GM18858 (cell line): ENCODE data around the gene PDE4B.

Experiments used
- ATAC-seq: cut with Tn5 transposase; IDR thresholded peaks from one replicate; pipeline ENCODE4 v1.9.1; 2021; ENCODE audit not compliant: unreplicated experiment

Gene PDE4B

DNA sequence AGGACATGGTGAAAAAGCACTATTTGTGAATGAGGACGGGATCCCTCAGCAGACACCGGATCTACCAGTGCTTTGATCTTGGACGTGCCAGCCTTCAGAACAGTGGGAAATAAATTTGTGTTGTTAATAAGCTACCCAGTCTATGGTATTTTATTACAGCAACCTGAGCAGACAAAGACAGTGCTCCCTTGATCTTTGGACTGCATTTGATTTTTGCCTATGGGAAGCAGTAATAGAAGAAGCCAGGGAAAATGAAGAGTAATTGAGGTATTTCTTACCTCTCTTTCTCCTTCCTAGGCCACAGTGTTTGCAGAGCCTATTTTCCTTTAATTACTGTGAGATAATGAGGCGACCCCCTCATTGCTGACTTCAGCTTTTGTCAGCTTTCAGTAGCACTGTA lies 87.9 kb downstream of the PDE4B start:
- no peak for ATAC-seq

DNA sequence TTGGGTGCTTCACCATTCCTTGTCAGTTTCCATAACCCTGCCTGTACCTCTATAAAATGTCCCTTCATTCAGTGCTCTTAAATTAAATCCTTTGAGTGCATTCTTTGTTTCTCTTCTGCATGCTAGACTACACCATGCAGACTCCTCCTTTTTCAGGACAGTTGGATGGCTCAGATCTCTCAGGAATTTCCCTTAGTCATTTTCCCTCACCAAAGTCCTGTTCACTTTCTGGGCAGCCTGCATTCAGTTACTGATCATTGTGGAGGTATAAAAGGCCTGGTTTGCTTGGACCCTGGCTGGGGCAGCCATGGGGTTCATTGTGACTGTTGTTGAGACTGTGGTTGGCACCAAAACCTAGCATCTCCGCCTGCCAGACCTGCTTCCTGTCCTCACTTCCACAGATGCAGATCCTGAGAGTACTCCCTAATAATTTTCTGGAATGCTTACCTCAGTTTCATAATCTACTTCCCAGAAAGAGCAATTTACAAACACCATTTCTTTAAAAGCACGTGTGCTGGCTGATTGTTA lies 88.4 kb downstream of the PDE4B start:
- no peak for ATAC-seq

DNA sequence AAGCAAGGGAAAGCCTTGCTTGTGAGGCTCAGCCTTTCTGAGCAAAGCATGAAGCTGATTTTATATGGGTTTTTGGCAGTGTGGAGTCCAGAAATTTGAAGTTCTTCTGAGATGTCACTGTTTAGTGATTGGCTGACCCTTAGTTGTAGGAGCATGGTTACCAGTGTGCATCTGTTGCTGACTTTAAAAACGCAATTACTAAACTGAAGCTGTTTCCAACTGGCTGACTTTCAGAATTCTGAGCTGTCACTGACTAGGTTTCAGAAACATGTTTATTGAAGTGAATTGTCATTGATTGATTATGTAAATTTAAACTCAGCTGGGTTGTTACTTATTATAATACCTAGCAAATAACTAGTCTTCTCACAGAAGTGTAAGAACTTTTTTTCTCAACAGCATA lies 89.4 kb downstream of the PDE4B start:
- no peak for ATAC-seq

DNA sequence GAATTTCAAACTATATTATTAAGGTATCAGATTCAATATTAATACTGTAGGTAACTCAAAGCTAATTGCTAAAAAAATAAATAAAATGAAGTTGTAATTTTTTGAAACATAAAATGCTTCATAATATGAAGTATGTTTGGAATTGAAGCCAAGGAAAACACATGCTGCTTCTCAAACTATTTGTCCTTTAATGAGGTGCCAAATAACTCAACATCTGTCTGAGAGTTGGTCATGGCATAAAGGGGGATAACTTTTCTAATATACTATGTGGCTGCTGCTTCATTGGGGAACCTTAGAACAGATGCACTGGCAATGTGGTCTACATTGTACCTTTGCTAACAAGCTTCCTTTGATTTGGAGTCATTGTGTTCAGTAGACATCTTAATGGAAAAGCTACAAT lies 96.7 kb downstream of the PDE4B start:
- ATAC-seq = no peak

DNA sequence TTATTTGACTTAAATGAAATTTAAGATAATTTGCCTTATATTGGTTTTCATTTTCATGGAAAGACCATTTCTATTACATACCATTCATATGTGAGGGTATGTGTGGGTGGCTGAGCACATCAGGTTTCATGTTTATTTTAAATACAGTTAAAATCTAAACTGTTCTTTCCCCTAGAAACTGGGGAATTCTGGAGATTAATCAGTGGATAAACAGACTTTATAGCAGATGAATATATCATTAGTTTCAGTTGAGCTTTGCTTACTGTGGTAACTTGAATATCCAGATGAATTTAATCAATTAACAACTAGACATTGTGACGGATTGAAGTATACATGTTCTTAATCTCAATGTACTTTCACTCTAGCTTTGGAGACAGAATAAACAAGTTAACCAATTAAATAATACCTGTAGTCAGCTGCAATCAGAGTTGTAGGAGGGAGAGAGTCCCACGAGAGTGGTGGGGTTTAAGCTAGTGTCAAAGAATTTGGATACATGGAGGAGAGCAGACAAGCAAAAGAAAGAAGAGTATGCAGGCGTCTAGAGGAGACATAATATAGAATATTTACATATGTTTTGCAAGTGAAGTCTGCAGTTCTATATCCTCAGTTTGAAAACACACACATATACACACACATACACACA lies 97.6 kb downstream of the PDE4B start:
- no peak for ATAC-seq

GRCh38 chr1:65894738-65895605 lies 102.3 kb downstream of the PDE4B start:
- ATAC-seq = peak; percentile 89

GRCh38 chr1:65896721-65897120 lies 104.0 kb downstream of the PDE4B start:
- ATAC-seq = no peak

DNA sequence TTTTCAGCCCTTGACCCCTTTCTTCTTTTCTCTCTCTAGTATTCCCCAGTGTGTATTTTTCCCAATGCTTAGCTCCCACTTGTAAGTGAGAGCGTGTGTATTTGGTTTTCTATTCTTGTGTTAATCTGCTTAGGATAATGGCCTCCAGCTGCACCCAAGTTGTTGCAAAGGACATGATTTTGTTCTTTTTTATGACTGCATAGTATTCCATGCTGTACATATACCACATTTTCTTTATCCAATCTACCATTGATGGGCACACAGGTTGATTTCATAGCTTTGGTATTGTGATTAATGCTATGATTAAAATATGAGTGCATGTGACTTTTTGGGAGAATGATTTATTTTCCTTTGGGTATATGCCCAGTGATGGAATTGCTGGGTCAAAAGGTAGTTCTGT lies 104.8 kb downstream of the PDE4B start:
- ATAC-seq = no peak

DNA sequence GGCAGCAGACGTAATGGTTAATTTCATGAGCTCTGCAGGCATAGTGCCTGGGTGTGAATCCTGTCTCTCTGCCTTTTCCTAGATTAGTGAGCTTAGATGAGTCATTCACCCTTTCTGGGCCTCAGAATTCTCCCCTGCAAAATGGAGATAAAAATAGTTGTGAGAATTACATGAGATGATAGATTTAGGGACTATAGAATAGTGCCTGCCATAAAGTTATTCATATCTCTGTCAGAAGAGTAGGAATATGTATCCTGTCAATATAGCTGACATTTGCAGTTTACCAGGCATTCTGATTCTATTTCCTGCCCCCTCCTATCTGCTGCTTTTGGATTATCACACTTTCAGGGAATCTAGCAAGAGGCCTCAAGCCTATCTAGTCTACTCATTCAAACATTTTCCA lies 112.0 kb downstream of the PDE4B start:
- no peak for ATAC-seq

DNA sequence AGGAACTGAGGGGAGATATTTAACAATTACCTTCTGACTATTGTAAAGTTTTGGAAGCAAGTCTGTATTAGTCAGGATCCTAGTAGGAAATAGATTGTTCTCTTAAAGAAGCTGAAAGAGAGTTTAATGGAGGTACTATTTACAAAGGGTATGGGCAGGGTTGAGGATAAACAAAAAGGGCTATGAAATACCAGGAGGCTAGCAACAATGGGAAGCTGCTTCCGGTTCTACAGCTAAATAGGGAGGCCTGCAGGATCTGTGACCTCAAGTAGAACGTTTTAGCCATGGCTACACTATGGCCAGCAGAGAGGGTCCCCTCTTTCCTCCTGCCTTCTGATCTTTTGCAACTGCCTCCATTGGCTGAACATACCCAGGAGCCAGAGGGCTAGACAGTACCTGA lies 117.7 kb downstream of the PDE4B start:
- ATAC-seq = no peak

- ATAC-seq = no peak
Observed at GRCh38 chr1:65911679-65912078, 119.0 kb downstream of the PDE4B start.

DNA sequence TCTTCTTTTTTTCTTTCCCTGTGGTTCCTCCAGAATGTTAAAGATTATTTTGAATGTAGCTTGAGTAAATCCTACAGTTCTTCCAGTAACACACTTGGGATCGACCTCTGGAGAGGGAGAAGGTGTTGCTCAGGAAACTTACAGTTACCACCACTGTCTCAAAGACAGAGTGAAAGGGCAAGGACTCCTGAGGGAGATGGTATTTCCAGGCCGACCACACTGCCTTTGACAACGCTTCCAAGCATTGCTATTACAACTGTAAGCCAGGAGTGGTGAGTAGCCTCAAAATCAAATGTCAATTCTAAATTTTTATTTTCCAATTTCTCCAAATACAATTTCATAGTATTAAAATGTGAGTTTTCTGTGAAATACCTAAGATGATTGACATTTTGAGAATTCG lies 125.9 kb downstream of the PDE4B start:
- no peak for ATAC-seq

- no peak for ATAC-seq
Observed at GRCh38 chr1:65921446-65921845, 128.8 kb downstream of the PDE4B start.

GRCh38 chr1:65924471-65924870 lies 131.8 kb downstream of the PDE4B start:
- no peak for ATAC-seq

GRCh38 chr1:65938506-65938905 lies 145.8 kb downstream of the PDE4B start:
- ATAC-seq = no peak

- ATAC-seq = no peak
Observed at GRCh38 chr1:65939191-65939590, 146.5 kb downstream of the PDE4B start.

GRCh38 chr1:65939636-65940035 lies 146.9 kb downstream of the PDE4B start:
- ATAC-seq = no peak

DNA sequence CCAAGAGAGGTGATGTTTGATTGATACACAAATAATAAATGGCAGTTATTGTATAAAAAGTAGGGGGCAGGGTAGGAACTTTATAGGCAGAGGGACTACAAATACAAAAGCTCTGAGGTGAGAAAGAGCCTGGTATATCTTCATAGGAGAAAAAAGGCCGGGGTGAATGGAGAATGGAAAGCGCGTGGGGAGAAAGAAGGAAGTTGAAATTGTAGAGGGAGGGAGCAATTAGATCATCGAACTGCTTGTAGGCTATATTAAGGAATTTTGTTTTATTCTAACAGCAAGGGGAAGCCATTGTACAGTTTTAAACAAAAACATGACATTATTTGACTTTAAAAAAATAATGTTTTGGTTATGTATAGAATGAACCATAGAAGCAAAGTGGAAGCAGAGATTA lies 147.4 kb downstream of the PDE4B start:
- ATAC-seq = no peak

GRCh38 chr1:65942476-65942875 lies 149.8 kb downstream of the PDE4B start:
- no peak for ATAC-seq

DNA sequence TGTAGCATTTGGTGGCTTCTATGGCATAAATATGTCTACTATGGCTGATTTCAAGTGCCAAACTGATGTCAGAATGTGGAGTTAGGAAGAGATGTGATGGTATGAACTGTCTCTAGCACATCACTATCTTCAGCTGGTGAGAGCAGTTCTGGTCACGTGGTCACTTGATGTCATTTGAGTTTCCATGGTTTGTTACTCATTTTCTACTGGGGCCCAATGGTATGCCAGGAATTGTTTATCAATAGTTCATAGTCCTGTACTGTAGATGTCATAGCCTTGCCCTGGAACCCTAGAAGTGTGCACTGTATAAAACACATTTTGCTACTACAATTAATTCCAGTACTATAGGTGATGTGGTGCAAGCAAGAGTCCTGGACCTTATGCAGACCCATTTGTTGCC lies 153.7 kb downstream of the PDE4B start:
- no peak for ATAC-seq

DNA sequence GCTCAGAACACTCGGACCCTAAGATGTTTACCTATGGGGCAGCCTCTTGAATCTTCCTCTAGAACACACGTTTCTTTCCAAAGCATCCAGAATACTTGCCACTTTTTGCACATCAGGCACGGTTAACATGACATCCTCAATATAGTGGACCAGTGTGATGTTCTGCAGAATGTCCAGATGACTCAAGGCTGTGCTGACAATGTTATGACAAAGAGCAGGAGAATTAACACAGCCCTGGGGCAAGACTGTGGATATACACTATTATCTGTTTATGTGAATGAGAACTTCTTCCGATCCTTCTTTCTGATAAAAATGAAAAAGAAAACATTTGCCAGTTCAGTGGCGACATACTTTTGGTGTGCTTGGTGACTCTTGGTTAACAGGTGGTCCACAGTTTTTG lies 154.3 kb downstream of the PDE4B start:
- ATAC-seq = no peak

- no peak for ATAC-seq
Observed at GRCh38 chr1:65948609-65949229, 156.0 kb downstream of the PDE4B start.
